Activated CD8-positive, alpha-beta memory T cell treated with anti-CD3 and anti-CD28 coated beads, Interleukin-2, amount 50 U/mL, for 1 hour (primary cell): ENCODE results near the gene SEPTIN14.
"Not testable (repeated sequence)": the region's sequence is repeated elsewhere in the genome, so short reads cannot be mapped to it uniquely, and the experiment has no call there.

Experiments
- DNase-seq: peaks from one replicate; pipeline ENCODE4 v3.0.0-alpha.2; 2020; ENCODE audit errors: extremely low read depth

The SEPTIN14 gene

DNA sequence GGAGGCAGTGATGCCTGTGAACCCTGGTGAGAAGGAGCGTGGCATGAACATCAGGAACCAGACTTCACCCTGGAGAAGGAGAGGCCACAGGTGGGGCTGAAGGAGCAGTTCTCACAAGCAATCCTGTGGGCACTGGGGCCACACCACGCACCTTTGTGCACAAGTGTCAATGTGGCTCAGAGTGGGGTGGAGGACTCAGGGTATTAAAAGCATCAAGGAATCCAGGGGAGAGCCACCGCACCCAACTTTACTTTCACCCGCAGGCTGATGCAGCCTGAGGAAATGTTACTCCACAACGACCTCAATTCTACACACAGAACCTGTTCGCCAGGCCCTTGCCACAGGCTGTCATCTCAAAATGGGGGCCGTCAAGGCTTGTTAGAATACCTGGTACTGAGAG is 77.1 kb downstream of the SEPTIN14 start:
- not testable (repeated sequence) for DNase-seq

GRCh38 chr7:55784151-55784550 is 78.4 kb downstream of the SEPTIN14 start:
- no peak for DNase-seq

DNA sequence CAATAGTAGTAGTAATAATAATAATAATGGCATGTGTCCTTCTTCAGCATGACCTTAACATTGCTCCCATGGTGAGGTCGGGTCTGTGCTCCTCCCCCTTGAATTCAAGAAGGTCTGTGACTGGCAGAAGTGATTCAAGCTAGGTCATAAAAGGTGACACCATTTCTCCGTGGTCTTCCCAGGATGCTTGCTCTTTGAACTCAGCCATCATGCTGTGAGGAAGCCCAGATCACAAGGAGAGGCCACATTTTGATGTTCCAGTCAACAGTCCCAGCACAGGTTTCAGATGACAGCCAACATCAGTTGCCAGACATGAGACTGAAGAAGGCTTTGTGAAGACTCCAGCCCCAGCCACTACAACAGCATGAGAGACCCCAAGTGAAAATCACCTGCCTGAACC is 83.9 kb downstream of the SEPTIN14 start:
- DNase-seq, result no peak

GRCh38 chr7:55776196-55776595 is 86.4 kb downstream of the SEPTIN14 start:
- no peak for DNase-seq

DNA sequence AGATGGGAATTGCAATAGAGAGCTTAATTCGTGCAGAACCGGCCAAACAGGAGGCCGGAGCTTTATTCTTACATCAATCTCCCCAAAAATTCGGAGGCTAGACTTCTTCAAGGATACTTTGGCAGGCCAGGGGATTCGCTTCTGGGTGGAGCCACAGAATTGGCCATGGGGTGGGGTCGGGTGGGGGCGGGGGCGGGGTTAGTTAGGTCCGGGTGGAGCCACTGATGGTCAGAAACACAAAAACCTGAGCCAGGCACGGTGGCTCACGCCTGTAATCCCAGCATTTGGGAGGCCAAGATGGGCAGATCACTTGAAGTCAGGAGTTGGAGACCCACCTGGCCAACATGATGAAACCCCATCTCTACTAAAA is 87.5 kb downstream of the SEPTIN14 start:
- no peak for DNase-seq

GRCh38 chr7:55774327-55775050 is 88.1 kb downstream of the SEPTIN14 start:
- no peak for DNase-seq

- no peak for DNase-seq
Observed at GRCh38 chr7:55770778-55771177, 91.8 kb downstream of the SEPTIN14 start.

GRCh38 chr7:55753274-55753862 is 109.2 kb downstream of the SEPTIN14 start:
- DNase-seq, result not testable (repeated sequence)

GRCh38 chr7:55744706-55745105 is 117.8 kb downstream of the SEPTIN14 start:
- not testable (repeated sequence) for DNase-seq
